ENCODE measurements around the gene RSPH1. TPM values are rescaled to one million over a fixed set of nuclear protein-coding genes. Genes with fewer than 3 reads are reported as not detected.

Gene RSPH1
- total RNA-seq, 2 experiments from 2014 or later: 0.34 to 0.38 TPM

- no peaks in the 10 kb centered on the region for H3K9me3 ChIP-seq (ENCODE audit: control insufficient read depth in 1 of 2, insufficient read depth in 1 of 2, low read length in 2 of 2)
- H3K36me3 ChIP-seq (ENCODE audit: insufficient read depth, low read length): peaks cover 65% of the 10 kb centered on the region
- intact Hi-C loops (cut with DNase I, micrococcal nuclease): no loop called here
- H3K27me3 ChIP-seq (ENCODE audit: control insufficient read depth in 1 of 2, insufficient read depth in 2 of 2, low read length in 2 of 2): no peaks in the 10 kb centered on the region
- Mint-ChIP-seq H3K36me3 (ENCODE audit: low read depth) (peaks cover 81% of the 10 kb centered on the region), H3K4me3 (no peak overlapping the region), H3K27ac (no peak overlapping the region), H3K27me3 (no peaks in the 10 kb centered on the region), H3K9me3 (no peaks in the 10 kb centered on the region), H3K4me1 (ENCODE audit: low read depth) (peaks cover 59% of the 10 kb centered on the region)
- ChIA-PET CTCF (no interaction called here), POLR2A (no interaction called here)
- no peak for ATAC-seq (ENCODE audit: poor library complexity)
- peaks cover 26% of the 10 kb centered on the region for H3K4me1 ChIP-seq (ENCODE audit: insufficient read depth, low read length)
- no peak overlapping the region for H3K4me3 ChIP-seq (ENCODE audit: low read length)
- DNase-seq: no peak
- TF ChIP-seq CTCF (IDR thresholded peaks at IDR 0.05): no peak
- no peak overlapping the region for H3K27ac ChIP-seq (ENCODE audit: low read depth in 1 of 2, low read length in 2 of 2)
Observed at GRCh38 chr21:42522771-42523170, 26.7 kb upstream of the RSPH1 start.

- no peak for ATAC-seq (ENCODE audit: poor library complexity)
- H3K4me1 ChIP-seq (ENCODE audit: insufficient read depth, low read length): peaks cover 21% of the 10 kb centered on the region
- H3K27me3 ChIP-seq (ENCODE audit: control insufficient read depth in 1 of 2, insufficient read depth in 2 of 2, low read length in 2 of 2): no peaks in the 10 kb centered on the region
- no peaks in the 10 kb centered on the region for H3K27me3 Mint-ChIP-seq
- intact Hi-C loops (cut with DNase I, micrococcal nuclease): no loop called here
- H3K27ac Mint-ChIP-seq: no peak overlapping the region
- peaks cover 57% of the 10 kb centered on the region for H3K4me1 Mint-ChIP-seq (ENCODE audit: low read depth)
- TF ChIP-seq CTCF (IDR thresholded peaks at IDR 0.05): no peak
- H3K36me3 ChIP-seq (ENCODE audit: insufficient read depth, low read length): peaks cover 70% of the 10 kb centered on the region
- no peak overlapping the region for H3K4me3 ChIP-seq (ENCODE audit: low read length)
- no peak for DNase-seq
- H3K27ac ChIP-seq (ENCODE audit: low read depth in 1 of 2, low read length in 2 of 2): no peak overlapping the region
- H3K36me3 Mint-ChIP-seq (ENCODE audit: low read depth): peaks cover 80% of the 10 kb centered on the region
- no peak overlapping the region for H3K4me3 Mint-ChIP-seq
- POLR2A ChIA-PET: no interaction called here
- H3K9me3 ChIP-seq (ENCODE audit: control insufficient read depth in 1 of 2, insufficient read depth in 1 of 2, low read length in 2 of 2): no peaks in the 10 kb centered on the region
- no peaks in the 10 kb centered on the region for H3K9me3 Mint-ChIP-seq
- CTCF ChIA-PET: no interaction called here
Observed at GRCh38 chr21:42522271-42522670, 26.2 kb upstream of the RSPH1 start.

GRCh38 chr21:42521805-42522204 lies 25.8 kb upstream of the RSPH1 start:
- POLR2A ChIA-PET: no interaction called here
- Mint-ChIP-seq H3K9me3 (no peaks in the 10 kb centered on the region), H3K27ac (no peak overlapping the region), H3K4me1 (ENCODE audit: low read depth) (peaks cover 57% of the 10 kb centered on the region), H3K27me3 (no peaks in the 10 kb centered on the region), H3K4me3 (no peak overlapping the region), H3K36me3 (ENCODE audit: low read depth) (peaks cover 85% of the 10 kb centered on the region)
- no peak overlapping the region for H3K4me3 ChIP-seq (ENCODE audit: low read length)
- no peaks in the 10 kb centered on the region for H3K27me3 ChIP-seq (ENCODE audit: control insufficient read depth in 1 of 2, insufficient read depth in 2 of 2, low read length in 2 of 2)
- CTCF ChIA-PET: no interaction called here
- ATAC-seq (ENCODE audit: poor library complexity) (no peak), DNase-seq (no peak)
- H3K4me1 ChIP-seq (ENCODE audit: insufficient read depth, low read length): peaks cover 19% of the 10 kb centered on the region
- peaks cover 72% of the 10 kb centered on the region for H3K36me3 ChIP-seq (ENCODE audit: insufficient read depth, low read length)
- intact Hi-C loops (cut with DNase I, micrococcal nuclease): no loop called here
- TF ChIP-seq CTCF (IDR thresholded peaks at IDR 0.05): no peak
- no peaks in the 10 kb centered on the region for H3K9me3 ChIP-seq (ENCODE audit: control insufficient read depth in 1 of 2, insufficient read depth in 1 of 2, low read length in 2 of 2)
- H3K27ac ChIP-seq (ENCODE audit: low read depth in 1 of 2, low read length in 2 of 2): no peak overlapping the region

Measured in CD4-positive, alpha-beta T cell (primary cell).